Choroid plexus epithelial cell (primary cell): ENCODE data around the gene CYB5A.

Experiments
- DNase-seq: peaks from one replicate; pipeline ENCODE4 v3.0.0-alpha.2; 2010; ENCODE audit warnings: low read depth
- H3K4me3 ChIP-seq: 2 replicates; pipeline ENCODE4 v1.5.1; 2011; ENCODE audit warnings: low read depth, mild to moderate bottlenecking, control low read depth, low read length, moderate library complexity
- TF ChIP-seq, protein P1 (sequence below): conservative IDR thresholded peaks from 2 replicates; pipeline ENCODE4 v1.5.1; 2011; ENCODE audit warnings: low read depth, mild to moderate bottlenecking, control low read depth, inconsistent platforms, low read length, moderate library complexity

The CYB5A gene

DNA sequence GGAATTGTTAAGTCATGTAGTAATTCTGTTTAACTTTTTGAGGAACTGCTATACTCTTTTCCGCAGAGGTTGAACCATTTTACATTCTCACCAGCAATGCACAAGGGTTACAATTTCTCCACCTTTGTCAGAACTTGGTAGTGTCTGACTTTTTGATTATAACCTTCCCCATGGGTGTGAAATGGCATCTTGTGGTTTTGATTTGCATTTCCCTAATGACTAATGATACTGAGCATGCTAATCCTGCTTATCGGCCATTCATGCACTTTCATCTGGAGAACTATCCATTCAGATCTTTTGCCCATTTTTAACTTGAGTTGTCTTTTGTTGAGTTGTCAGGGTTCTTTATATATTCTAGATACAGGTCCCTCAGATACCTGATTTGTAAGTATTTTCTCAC, 47.2 kb downstream of the CYB5A start:
- H3K4me3 ChIP-seq = no peak overlapping the region
- no peak for DNase-seq
- TF ChIP-seq, protein P1, sequence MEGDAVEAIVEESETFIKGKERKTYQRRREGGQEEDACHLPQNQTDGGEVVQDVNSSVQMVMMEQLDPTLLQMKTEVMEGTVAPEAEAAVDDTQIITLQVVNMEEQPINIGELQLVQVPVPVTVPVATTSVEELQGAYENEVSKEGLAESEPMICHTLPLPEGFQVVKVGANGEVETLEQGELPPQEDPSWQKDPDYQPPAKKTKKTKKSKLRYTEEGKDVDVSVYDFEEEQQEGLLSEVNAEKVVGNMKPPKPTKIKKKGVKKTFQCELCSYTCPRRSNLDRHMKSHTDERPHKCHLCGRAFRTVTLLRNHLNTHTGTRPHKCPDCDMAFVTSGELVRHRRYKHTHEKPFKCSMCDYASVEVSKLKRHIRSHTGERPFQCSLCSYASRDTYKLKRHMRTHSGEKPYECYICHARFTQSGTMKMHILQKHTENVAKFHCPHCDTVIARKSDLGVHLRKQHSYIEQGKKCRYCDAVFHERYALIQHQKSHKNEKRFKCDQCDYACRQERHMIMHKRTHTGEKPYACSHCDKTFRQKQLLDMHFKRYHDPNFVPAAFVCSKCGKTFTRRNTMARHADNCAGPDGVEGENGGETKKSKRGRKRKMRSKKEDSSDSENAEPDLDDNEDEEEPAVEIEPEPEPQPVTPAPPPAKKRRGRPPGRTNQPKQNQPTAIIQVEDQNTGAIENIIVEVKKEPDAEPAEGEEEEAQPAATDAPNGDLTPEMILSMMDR = no peak

DNA sequence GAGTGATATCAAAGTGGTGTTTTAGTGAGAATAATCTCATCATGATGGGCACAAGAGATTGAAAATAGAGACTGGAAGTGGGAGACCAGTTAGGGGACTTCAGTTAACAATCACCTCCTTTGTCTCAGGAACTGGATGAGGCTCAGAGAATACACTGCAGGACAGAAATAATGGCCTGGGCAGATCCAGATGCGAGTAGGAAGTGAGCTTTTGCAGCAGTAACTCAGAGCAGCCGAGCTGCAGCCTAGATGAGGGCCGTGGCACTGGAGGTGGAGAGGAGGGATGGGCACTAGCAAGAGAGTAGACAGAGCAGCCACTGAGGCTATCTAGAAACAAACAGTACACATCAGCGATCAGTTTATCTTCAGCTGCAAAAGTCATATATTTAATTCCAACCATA, 48.6 kb downstream of the CYB5A start:
- H3K4me3 ChIP-seq = no peak overlapping the region
- TF ChIP-seq, protein P1 = no peak
- no peak for DNase-seq

DNA sequence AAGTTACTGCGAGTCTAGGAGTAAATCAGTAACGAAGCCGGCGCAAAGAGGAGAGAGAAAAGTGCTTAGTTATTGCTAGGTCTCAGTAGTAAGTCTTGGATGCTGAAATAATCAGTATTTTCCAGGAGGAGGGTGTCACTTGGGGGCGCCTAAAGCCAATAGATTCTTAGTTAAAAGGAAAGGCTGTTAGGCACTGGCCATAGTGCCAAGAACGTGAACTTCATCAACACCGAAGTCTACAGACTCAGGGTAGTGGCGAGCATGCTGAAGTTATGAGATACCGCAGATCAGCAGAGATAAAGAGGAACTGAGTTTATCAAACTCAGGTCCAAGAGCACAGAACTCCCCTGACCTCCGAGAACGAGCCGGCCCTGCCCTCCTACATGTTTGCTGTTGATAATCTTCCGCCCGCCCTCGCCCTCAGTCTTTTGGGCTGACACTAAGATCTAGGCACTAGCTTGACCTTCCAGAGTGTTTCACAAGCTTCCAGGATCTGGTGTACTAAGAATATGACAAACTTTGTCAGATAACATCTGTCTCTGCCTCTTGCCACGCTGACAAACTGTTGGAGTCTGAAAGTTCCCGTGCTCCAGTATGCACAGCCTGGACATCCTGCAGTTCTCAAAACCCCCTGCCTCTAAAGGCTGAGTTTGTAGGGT, 49.2 kb downstream of the CYB5A start:
- TF ChIP-seq, protein P1 = no peak
- no peak overlapping the region for H3K4me3 ChIP-seq
- DNase-seq = no peak

DNA sequence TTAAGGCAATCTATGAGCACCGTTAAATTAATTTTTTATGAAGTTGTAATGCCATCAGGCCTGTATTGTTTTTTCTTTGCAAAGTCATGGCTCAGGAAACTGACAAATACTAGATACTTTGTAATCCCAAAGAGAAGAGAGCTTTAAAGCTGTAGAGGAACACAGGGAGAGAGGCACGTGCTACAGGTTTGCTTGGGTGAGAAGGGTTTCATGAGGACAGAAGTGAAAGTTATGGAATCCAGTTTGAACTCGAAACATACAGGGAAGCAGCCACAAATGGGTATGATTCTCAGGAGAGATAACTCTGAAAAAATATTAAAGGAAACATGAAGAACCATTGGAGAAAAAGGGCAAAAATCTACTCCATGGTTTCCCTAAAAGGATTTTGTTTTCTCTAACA, 49.8 kb downstream of the CYB5A start:
- no peak for DNase-seq
- H3K4me3 ChIP-seq = no peak overlapping the region
- TF ChIP-seq, protein P1 = no peak

DNA sequence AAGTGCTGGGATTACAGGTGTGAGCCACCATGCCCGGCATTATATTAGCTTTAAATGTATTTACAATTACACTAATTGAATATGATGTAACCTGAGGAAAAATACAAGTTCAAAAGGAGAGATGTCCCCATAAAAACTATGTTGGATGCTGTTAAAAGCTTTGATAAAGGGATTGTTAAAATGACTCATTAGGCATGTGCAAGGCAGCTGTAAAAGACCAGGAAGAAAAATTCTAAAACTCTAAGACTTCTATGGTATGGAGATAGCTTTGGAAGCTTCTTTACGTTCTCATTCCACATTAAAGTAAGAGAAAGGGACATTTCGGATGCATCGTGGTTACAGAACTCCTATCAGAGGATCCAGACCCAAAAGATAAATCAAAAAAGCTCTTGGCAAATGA, 50.3 kb downstream of the CYB5A start:
- TF ChIP-seq, protein P1 = no peak
- DNase-seq = no peak
- H3K4me3 ChIP-seq = no peak overlapping the region

DNA sequence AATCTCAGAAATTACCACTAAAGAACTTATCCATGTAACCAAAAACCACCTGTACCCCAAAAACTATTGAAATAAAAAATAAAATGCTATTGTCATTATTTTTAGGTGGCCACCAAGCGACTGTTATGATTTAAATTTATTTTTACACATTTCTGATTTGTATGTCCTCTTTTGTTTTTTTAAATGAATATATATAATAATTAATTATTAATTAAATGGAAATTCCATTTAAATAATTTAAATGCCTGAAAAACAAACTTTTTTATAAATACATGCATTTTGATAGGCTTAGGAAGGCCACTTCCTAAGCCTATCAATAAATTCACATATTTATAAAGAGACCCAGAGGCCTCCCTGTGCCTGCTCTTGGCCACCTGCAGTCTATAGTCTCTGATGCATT, 52.2 kb downstream of the CYB5A start:
- DNase-seq = no peak
- no peak overlapping the region for H3K4me3 ChIP-seq
- TF ChIP-seq, protein P1 = no peak
